ENCODE results near the gene NDUFS8. TPM values are rescaled to one million over a fixed set of nuclear protein-coding genes. Genes with fewer than 3 reads are reported as not detected.

NDUFS8 gene
- total RNA-seq, 3 donors from 2014 or later (not counting 1 experiment from before 2014, with no cell fraction given), result 84.5 to 95.2 (median 90.7) TPM

- peaks cover 21 to 28% of the 10 kb centered on the region in 2 donors for H3K4me1 Mint-ChIP-seq
- TF ChIP-seq CTCF (IDR thresholded peaks at IDR 0.05), result no peak
- H3K27ac Mint-ChIP-seq, result no peak overlapping the region
- peak overlapping the region; percentile 13 for H3K4me3 Mint-ChIP-seq
- no peaks in the 10 kb centered on the region for H3K27me3 ChIP-seq (ENCODE audit: control insufficient read depth, insufficient read depth, low read length)
- H3K36me3 ChIP-seq (ENCODE audit: control insufficient read depth, insufficient read depth, low read length), result no peaks in the 10 kb centered on the region
- no peaks in the 10 kb centered on the region for H3K9me3 Mint-ChIP-seq
- H3K9me3 ChIP-seq (ENCODE audit: control insufficient read depth, insufficient read depth, low read length), result no peaks in the 10 kb centered on the region
- H3K36me3 Mint-ChIP-seq, result no peaks in the 10 kb centered on the region
- DNase-seq, result no peak
- no peak overlapping the region for H3K27ac ChIP-seq (ENCODE audit: low read length)
- intact Hi-C loops (cut with micrococcal nuclease), result no loop called here
- H3K4me3 ChIP-seq (ENCODE audit: low read length), result no peak overlapping the region
- peaks cover 52% of the 10 kb centered on the region for H3K4me1 ChIP-seq (ENCODE audit: control insufficient read depth, insufficient read depth, low read length)
- no peaks in the 10 kb centered on the region for H3K27me3 Mint-ChIP-seq (ENCODE audit: low read depth in 2 of 2)
- 75% methylated on average over 16 of the region's 16 CpGs for WGBS (ENCODE audit: insufficient coverage)
- ATAC-seq, result no peak
Measured at GRCh38 chr11:68012843-68013610, 17.5 kb upstream of the NDUFS8 start.

- Mint-ChIP-seq H3K27ac (no peak overlapping the region), H3K4me1 (peaks cover 21 to 30% of the 10 kb centered on the region in 2 donors), H3K27me3 (ENCODE audit: low read depth in 2 of 2) (no peaks in the 10 kb centered on the region), H3K4me3 (no peak overlapping the region), H3K9me3 (no peaks in the 10 kb centered on the region), H3K36me3 (no peaks in the 10 kb centered on the region)
- ATAC-seq (no peak), DNase-seq (no peak)
- H3K27ac ChIP-seq (ENCODE audit: low read length), result no peak overlapping the region
- no peaks in the 10 kb centered on the region for H3K9me3 ChIP-seq (ENCODE audit: control insufficient read depth, insufficient read depth, low read length)
- intact Hi-C loops (cut with micrococcal nuclease), result no loop called here
- no peak overlapping the region for H3K4me3 ChIP-seq (ENCODE audit: low read length)
- 93% methylated on average over 14 of the region's 14 CpGs for WGBS (ENCODE audit: insufficient coverage)
- H3K27me3 ChIP-seq (ENCODE audit: control insufficient read depth, insufficient read depth, low read length), result no peaks in the 10 kb centered on the region
- no peak for TF ChIP-seq CTCF (IDR thresholded peaks at IDR 0.05)
- H3K4me1 ChIP-seq (ENCODE audit: control insufficient read depth, insufficient read depth, low read length), result peaks cover 46% of the 10 kb centered on the region
- no peaks in the 10 kb centered on the region for H3K36me3 ChIP-seq (ENCODE audit: control insufficient read depth, insufficient read depth, low read length)
Measured at GRCh38 chr11:68013611-68014156, 16.8 kb upstream of the NDUFS8 start.

- no peaks in the 10 kb centered on the region for H3K27me3 ChIP-seq (ENCODE audit: control insufficient read depth, insufficient read depth, low read length)
- Mint-ChIP-seq H3K4me3 (no peak overlapping the region), H3K27me3 (ENCODE audit: low read depth in 2 of 2) (no peaks in the 10 kb centered on the region), H3K36me3 (no peaks in the 10 kb centered on the region), H3K27ac (no peak overlapping the region), H3K4me1 (peaks cover 16 to 24% of the 10 kb centered on the region in 2 donors), H3K9me3 (no peaks in the 10 kb centered on the region)
- no peaks in the 10 kb centered on the region for H3K36me3 ChIP-seq (ENCODE audit: control insufficient read depth, insufficient read depth, low read length)
- DNase-seq (no peak), ATAC-seq (no peak)
- no peaks in the 10 kb centered on the region for H3K9me3 ChIP-seq (ENCODE audit: control insufficient read depth, insufficient read depth, low read length)
- H3K27ac ChIP-seq (ENCODE audit: low read length), result no peak overlapping the region
- TF ChIP-seq CTCF (IDR thresholded peaks at IDR 0.05), result no peak
- peaks cover 39% of the 10 kb centered on the region for H3K4me1 ChIP-seq (ENCODE audit: control insufficient read depth, insufficient read depth, low read length)
- intact Hi-C loops (cut with micrococcal nuclease), result no loop called here
- H3K4me3 ChIP-seq (ENCODE audit: low read length), result no peak overlapping the region
- 65% methylated on average over 16 of the region's 16 CpGs for WGBS (ENCODE audit: insufficient coverage)
Measured at GRCh38 chr11:68014157-68014946, 16.1 kb upstream of the NDUFS8 start.
